Gastroesophageal sphincter (tissue), 4 donors: ENCODE data around the gene PDK1. TPM values are rescaled to one million over a fixed set of nuclear protein-coding genes. Genes with fewer than 3 reads are reported as not detected.

Source experiments
- ATAC-seq: fragments of 150-250 bp; one replicate; pipeline ENCODE4 v1.9.1; 2016; ENCODE audit warnings: mild to moderate bottlenecking, moderate library complexity
- H3K27ac ChIP-seq, 4 donors: fragments of 200-600 bp; sonication (generic) in 3 of 4; 1 replicate in 3 of 4; 2 replicates in 1 of 4; pipeline ENCODE4 v1.5.1; 2016 to 2019
- H3K27me3 ChIP-seq: fragments of 200-600 bp; sonication (generic); one replicate; pipeline ENCODE4 v1.5.1; 2019
- H3K36me3 ChIP-seq, 2 donors: fragments of 200-600 bp; sonication (generic); one replicate each; pipeline ENCODE4 v1.5.1; 2019; ENCODE audit warnings: control low read depth in 1 of 2
- H3K4me1 ChIP-seq, 3 donors: fragments of 200-600 bp; sonication (generic); 1 replicate in 2 of 3; 2 replicates in 1 of 3; pipeline ENCODE4 v1.5.1; 2016 to 2019; ENCODE audit warnings: control low read depth in 2 of 3
- H3K4me3 ChIP-seq, 2 donors: fragments of 200-600 bp; sonication (generic); one replicate each; pipeline ENCODE4 v1.5.1; 2019; ENCODE audit warnings: mild to moderate bottlenecking in 1 of 2, moderate library complexity in 1 of 2
- H3K9me3 ChIP-seq, 3 donors: fragments of 200-600 bp; sonication (generic); one replicate each; pipeline ENCODE4 v1.5.1; 2017 to 2019; ENCODE audit warnings: control low read depth in 2 of 3
- CTCF ChIP-seq, 4 experiments: fragments of 200-600 bp in 2 of 4; fragments of 450-650 bp in 2 of 4; sonication (generic) in 1 of 4; IDR thresholded peaks; one replicate each; pipeline ENCODE4 v1.5.1; 2017 to 2019; ENCODE audit warnings: antibody characterized with exemption in 4 of 4, mild to moderate bottlenecking in 2 of 4, moderate library complexity in 2 of 4
- EP300 ChIP-seq: sonication (generic); formaldehyde crosslinking; IDR thresholded peaks from one replicate; pipeline ENCODE4 v1.6.1; 2017; ENCODE audit warnings: antibody characterized with exemption, mild to moderate bottlenecking
- POLR2A ChIP-seq, 2 donors: fragments of 450-650 bp; IDR thresholded peaks; one replicate each; pipeline ENCODE4 v1.6.1; 2017; ENCODE audit warnings: antibody characterized with exemption in 2 of 2, mild to moderate bottlenecking in 2 of 2, moderate library complexity in 1 of 2
- POLR2AphosphoS5 ChIP-seq: sonication (generic); formaldehyde crosslinking; IDR thresholded peaks from one replicate; pipeline ENCODE4 v1.6.1; 2017; ENCODE audit warnings: antibody characterized with exemption
- WGBS, 2 donors: methylation state at CpG; one replicate each; pipeline ENCODE4 v1.1.5; 2018; ENCODE audit warnings: low coverage in 1 of 2; 5-methylcytosine and 5-hydroxymethylcytosine counted together
- total RNA-seq, 4 donors: library from RNA; depleted of rRNA; stranded (reverse); fragments of >200 nt; gene quantifications; one replicate each; pipeline ENCODE4 v1.1.0, GENCODE V29; 2016

PDK1 gene
- total RNA-seq: 10 to 100 TPM in 2 of 4 donors, 1 to 10 TPM in 2; 9.4 to 19.3 (median 12.1) TPM

- peaks cover 0 to 24% (median 4%) of the 10 kb centered on the region in 3 donors for H3K4me1 ChIP-seq
- peaks cover 0 to 10% of the 10 kb centered on the region in 2 donors for H3K36me3 ChIP-seq
- TF ChIP-seq CTCF (IDR thresholded peaks at IDR 0.05) (no peak), POLR2AphosphoS5 (peak; percentile 65), EP300 (peak; percentile 44), POLR2A (IDR thresholded peaks at IDR 0.05) (peak; percentile 57 to 66)
- ATAC-seq: peak; percentile 98
- 1 to 2% methylated on average over 12 to 18 of the region's 88 CpGs for WGBS, 2 donors
- H3K4me3 ChIP-seq: peak within 1 kb of the TSS; percentile 64 to 74
- no peaks in the 10 kb centered on the region for H3K27me3 ChIP-seq
- H3K27ac ChIP-seq: peak within 1 kb of the TSS; percentile 73 to 95 (median 92)
- H3K9me3 ChIP-seq: no peaks in the 10 kb centered on the region
These were observed at the start of gene PDK1 for GRCh38 chr2:172555522-172556283. TSS of gene PDK1 (plus strand) at chr2:172556090. CDS start at chr2:172556151, 61 bp downstream.

- H3K9me3 ChIP-seq: peaks cover 0 to 19% (median 0%) of the 10 kb centered on the region in 3 donors
- no peak for TF ChIP-seq POLR2AphosphoS5
- no peak for TF ChIP-seq POLR2A (IDR thresholded peaks at IDR 0.05)
- TF ChIP-seq EP300: no peak
- no peak for TF ChIP-seq CTCF (IDR thresholded peaks at IDR 0.05)
- no peak for ATAC-seq
- H3K27ac ChIP-seq: no peak overlapping the region
- no peak overlapping the region for H3K4me3 ChIP-seq
- no peaks in the 10 kb centered on the region for H3K27me3 ChIP-seq
- peaks cover 0 to 22% of the 10 kb centered on the region in 2 donors for H3K36me3 ChIP-seq
- WGBS, 2 donors: 98 to 100% methylated on average over 4 of the region's 4 CpGs
- no peaks in the 10 kb centered on the region for H3K4me1 ChIP-seq
These were observed 48.7 kb upstream of the PDK1 start for GRCh38 chr2:172507199-172507598.

- Histone ChIP-seq H3K36me3 (peaks cover 0 to 10% of the 10 kb centered on the region in 2 donors), H3K4me1 (no peaks in the 10 kb centered on the region), H3K9me3 (peaks cover 0 to 33% (median 0%) of the 10 kb centered on the region in 3 donors), H3K27ac (no peak overlapping the region), H3K4me3 (no peak overlapping the region), H3K27me3 (no peaks in the 10 kb centered on the region)
- 34 to 81% methylated on average over 5 to 6 of the region's 6 CpGs for WGBS, 2 donors
- no peak for ATAC-seq
- no peak for TF ChIP-seq CTCF (IDR thresholded peaks at IDR 0.05)
- TF ChIP-seq POLR2AphosphoS5: no peak
- TF ChIP-seq EP300: no peak
- TF ChIP-seq POLR2A (IDR thresholded peaks at IDR 0.05): no peak
These were observed 45.8 kb upstream of the PDK1 start for GRCh38 chr2:172510088-172510487.

GRCh38 chr2:172510548-172510947 lies 45.3 kb upstream of the PDK1 start:
- H3K27me3 ChIP-seq: no peaks in the 10 kb centered on the region

More at GRCh38 chr2:172510548-172510947, 45.3 kb upstream of the PDK1 start:
- no peak for ATAC-seq
- Histone ChIP-seq H3K4me3 (no peak overlapping the region), H3K27ac (no peak overlapping the region), H3K9me3 (peaks cover 0 to 33% (median 0%) of the 10 kb centered on the region in 3 donors), H3K36me3 (peaks cover 0 to 10% of the 10 kb centered on the region in 2 donors), H3K4me1 (no peaks in the 10 kb centered on the region)
- TF ChIP-seq CTCF (IDR thresholded peaks at IDR 0.05) (no peak), EP300 (no peak), POLR2A (IDR thresholded peaks at IDR 0.05) (no peak), POLR2AphosphoS5 (no peak)
- WGBS, 2 donors: 88 to 89% methylated on average over 3 to 5 of the region's 5 CpGs
